DMS79 (cell line): ENCODE measurements around the gene PTPN20.
A peak's percentile ranks its signal among the peaks of the same experiment; 100 is the strongest.
"Not testable (repeated sequence)": the region's sequence is repeated elsewhere in the genome, so short reads cannot be mapped to it uniquely, and the experiment has no call there.

Experiments used
- DNase-seq: peaks from one replicate; lab custom pipeline; 2025; lab: John Stamatoyannopoulos, UW

The PTPN20 gene

GRCh38 chr10:46952540-46952939, 41.3 kb downstream of the PTPN20 start:
- not testable (repeated sequence) for DNase-seq

- DNase-seq: not testable (repeated sequence)
These were observed 49.5 kb downstream of the PTPN20 start for GRCh38 chr10:46960742-46961141.

GRCh38 chr10:46963356-46963755, 52.1 kb downstream of the PTPN20 start:
- DNase-seq: not testable (repeated sequence)

GRCh38 chr10:46967013-46967412, 55.8 kb downstream of the PTPN20 start:
- not testable (repeated sequence) for DNase-seq

- DNase-seq: not testable (repeated sequence)
These were observed 69.0 kb downstream of the PTPN20 start for GRCh38 chr10:46980223-46980622.

- DNase-seq: not testable (repeated sequence)
These were observed 76.2 kb downstream of the PTPN20 start for GRCh38 chr10:46987233-46987924.

GRCh38 chr10:46992803-46993561, 81.8 kb downstream of the PTPN20 start:
- no peak for DNase-seq

GRCh38 chr10:46995234-46995633, 84.0 kb downstream of the PTPN20 start:
- DNase-seq: no peak

- DNase-seq: no peak
These were observed 87.0 kb downstream of the PTPN20 start for GRCh38 chr10:46998192-46998591.

- no peak for DNase-seq
These were observed 87.4 kb downstream of the PTPN20 start for GRCh38 chr10:46998595-46998994.

GRCh38 chr10:46999217-46999616, 88.0 kb downstream of the PTPN20 start:
- no peak for DNase-seq

GRCh38 chr10:47008769-47009168, 97.5 kb downstream of the PTPN20 start:
- peak; percentile 65 for DNase-seq

GRCh38 chr10:47009215-47009838, 98.1 kb downstream of the PTPN20 start:
- DNase-seq: no peak

- DNase-seq: no peak
These were observed 98.8 kb downstream of the PTPN20 start for GRCh38 chr10:47010036-47010435.

GRCh38 chr10:47012214-47012613, 101.0 kb downstream of the PTPN20 start:
- no peak for DNase-seq

- DNase-seq: no peak
These were observed 102.4 kb downstream of the PTPN20 start for GRCh38 chr10:47013507-47014154.

- DNase-seq: no peak
These were observed 104.2 kb downstream of the PTPN20 start for GRCh38 chr10:47015404-47015803.

- no peak for DNase-seq
These were observed 105.3 kb downstream of the PTPN20 start for GRCh38 chr10:47016564-47016963.

- no peak for DNase-seq
These were observed 107.0 kb downstream of the PTPN20 start for GRCh38 chr10:47018026-47018735.

GRCh38 chr10:47019155-47020145, 108.2 kb downstream of the PTPN20 start:
- no peak for DNase-seq

- no peak for DNase-seq
These were observed 109.2 kb downstream of the PTPN20 start for GRCh38 chr10:47020471-47020870.
